Skin epidermis (tissue), 12 donors: ENCODE results near the gene TSPAN18.
A peak's percentile ranks its signal among the peaks of the same experiment; 100 is the strongest.

Source experiments
- H3K27ac ChIP-seq, 21 experiments: fragments of 200-600 bp; sonication (generic) in 11 of 21; one replicate each; pipeline ENCODE4 v1.5.0; 2020; ENCODE audit warnings: mild to moderate bottlenecking in 3 of 21, inconsistent platforms in 2 of 21, moderate library complexity in 2 of 21
- H3K4me3 ChIP-seq, 7 experiments: fragments of 200-600 bp; sonication (generic) in 2 of 7; one replicate each; pipeline ENCODE4 v1.5.0; 2020; ENCODE audit warnings: inconsistent platforms in 2 of 7, mild to moderate bottlenecking in 2 of 7, moderate library complexity in 1 of 7

The TSPAN18 gene

DNA sequence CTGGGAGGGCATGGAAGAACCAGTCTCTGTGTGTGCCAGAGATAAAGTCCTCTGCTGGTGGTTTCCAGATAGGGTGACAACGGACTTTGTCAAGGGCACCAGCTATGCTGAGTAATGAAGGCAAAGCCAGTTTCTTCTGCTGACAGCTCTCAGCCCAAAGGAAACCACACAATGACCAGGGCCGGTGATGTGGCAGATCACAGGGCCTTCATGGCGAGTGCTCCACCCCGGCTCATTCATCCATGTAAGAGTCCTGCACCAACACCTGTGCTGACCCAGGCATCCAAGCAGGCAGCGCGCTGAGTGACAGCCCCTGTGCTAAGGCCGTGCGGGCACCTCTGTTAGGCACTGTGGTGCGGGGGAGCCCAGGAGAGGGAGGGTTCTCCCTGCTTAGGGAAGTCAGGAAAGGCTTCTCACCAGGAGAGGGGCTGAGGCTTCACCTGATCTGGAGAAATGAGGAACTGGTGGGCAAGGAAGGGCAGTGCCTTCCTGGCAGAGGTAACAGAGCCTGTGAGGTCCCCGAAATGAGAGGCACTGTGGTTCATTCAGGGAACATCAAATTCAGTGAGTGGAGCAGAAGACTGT is 190.1 kb downstream of the TSPAN18 start:
- Histone ChIP-seq H3K27ac (no peak overlapping the region), H3K4me3 (no peak overlapping the region)

DNA sequence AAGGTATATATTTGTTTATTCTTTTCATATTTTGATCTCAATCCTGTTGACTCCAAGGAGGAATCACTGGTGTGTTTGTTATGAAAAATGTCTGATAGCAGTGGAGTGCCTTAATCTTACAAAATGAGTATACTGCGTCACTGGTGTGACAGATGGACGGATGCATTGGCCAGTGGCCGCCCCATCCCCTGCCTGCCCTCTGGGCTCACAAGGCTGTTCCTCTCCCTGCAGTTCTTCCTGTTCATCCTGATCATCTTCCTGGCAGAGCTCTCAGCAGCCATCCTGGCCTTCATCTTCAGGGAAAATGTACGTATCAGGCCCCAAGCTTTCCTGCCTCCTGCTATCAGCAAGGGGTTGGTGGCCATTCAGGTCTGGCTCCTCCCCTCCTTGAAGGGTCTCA is 191.0 kb downstream of the TSPAN18 start:
- H3K27ac ChIP-seq: no peak overlapping the region
- no peak overlapping the region for H3K4me3 ChIP-seq

DNA sequence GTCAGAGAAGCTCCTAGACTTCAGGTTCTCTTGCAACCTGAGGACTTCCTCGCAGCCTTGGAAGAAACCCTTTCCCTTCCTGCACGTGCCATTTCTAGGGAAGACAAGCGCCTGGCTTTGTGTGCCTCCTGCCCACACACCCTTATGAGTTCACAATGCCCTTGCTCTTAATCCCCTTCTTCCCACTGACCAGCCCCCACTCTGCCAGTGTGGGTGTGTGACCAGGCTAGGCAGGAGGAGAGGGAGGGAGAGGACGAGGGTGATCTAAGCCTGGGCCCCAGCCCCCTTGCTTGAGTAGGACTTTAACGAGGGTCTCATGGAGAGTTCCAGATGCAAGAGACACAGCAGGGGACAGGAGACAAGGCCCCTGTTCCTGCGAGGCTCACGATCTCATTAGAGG is 193.7 kb downstream of the TSPAN18 start:
- no peak overlapping the region for H3K27ac ChIP-seq
- no peak overlapping the region for H3K4me3 ChIP-seq

DNA sequence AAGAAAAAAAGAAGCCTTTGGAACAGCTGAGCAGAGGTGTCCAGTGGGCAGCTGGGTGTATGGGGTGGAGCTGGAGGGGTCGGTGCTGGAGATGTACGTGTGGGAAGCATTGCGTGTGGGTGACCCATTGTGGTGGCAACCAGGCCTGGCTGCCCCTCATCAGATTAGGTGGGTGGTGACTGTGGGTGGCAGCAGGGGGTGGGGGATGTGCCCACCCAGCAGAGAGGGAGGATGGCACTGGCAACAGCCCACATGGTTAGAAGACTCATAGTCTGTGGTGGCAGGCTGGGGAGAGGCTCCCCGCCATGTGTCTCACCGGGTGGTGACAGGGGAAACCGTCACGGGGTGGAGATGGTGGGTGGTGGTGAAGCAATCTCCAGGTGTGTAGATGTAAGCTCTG is 196.4 kb downstream of the TSPAN18 start:
- Histone ChIP-seq H3K27ac (no peak overlapping the region), H3K4me3 (no peak overlapping the region)

DNA sequence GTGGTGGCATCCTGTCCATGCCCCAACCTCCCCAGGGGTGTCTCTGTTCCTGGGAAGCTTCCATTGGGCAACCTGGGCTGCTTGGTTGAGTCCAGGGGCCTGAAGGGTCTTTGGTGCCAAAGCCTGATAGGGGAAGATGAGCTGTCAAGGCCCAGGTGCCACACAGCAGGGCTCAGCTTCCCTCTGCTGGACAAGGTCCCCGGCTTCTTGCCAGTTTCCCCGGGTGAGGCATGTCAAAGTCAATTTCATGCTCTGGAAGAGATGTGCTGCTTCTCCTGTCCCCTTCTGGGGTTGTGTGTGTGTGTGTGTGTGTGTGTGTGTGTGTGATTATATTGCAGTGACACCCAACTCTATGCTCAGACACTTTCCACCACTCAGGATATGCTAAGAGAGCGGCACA is 197.0 kb downstream of the TSPAN18 start:
- no peak overlapping the region for H3K27ac ChIP-seq
- H3K4me3 ChIP-seq: no peak overlapping the region

DNA sequence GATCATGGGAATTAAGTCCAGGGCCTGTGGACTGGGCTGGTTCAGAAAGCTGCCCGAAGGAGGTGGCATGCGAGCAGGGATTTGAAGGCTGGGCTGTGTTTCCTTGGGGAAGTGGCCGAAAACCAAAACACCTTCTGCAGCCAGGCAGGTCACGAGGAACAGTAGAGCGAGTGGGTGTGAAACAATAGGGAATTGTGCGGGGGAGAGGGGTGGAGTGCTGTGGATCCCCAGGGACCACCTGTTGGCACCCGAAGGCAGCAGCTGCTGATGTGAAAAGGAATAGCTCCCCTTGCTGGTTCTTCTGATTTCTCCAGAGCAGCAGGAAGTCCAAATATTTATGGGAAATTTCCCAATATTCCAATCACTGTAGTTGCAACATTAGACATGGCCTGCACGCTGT is 199.3 kb downstream of the TSPAN18 start:
- Histone ChIP-seq H3K4me3 (no peak overlapping the region), H3K27ac (no peak overlapping the region)

DNA sequence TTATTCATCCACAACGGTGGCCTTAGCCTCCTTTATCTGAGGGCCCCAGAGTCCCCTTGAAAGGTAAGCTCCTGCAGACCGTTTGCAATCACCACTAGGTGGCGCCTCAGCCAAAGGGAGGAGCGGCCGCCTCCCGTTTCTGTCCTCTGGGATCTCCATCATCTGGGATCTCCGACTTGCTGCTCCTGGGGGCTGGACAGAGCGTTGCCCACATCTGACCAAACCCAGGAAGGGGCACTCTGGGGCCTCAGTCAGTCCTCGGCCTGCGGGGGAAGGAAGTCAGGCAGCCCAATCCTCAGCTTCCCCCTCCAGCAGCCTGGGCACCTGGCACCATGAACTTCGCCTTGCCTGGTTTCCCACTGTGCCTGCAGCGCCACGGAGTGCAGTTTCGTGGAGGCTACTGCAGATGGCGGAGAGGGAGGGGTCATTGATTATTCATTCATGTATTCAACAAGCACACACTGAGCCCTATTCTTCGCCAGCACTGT is 200.5 kb downstream of the TSPAN18 start:
- Histone ChIP-seq H3K4me3 (no peak overlapping the region), H3K27ac (no peak overlapping the region)

DNA sequence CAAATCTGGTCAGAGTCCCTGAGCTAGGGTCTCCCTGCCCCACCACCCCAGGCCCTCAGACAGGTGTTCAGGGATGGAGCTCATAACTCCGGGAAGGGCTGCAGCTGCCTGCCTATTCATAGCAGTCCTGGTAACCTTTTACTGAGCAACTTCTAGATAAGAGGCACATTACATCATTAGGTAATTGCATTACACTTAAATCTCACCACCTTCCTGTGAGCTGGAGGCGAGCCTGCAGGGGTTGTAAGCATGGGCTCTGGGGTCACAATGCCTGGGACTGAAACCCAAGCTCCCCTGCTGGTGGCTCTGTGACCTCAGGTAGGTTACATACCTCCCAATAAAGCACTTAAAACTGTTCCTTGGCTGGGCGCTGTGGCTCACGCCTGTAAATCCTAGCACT is 201.4 kb downstream of the TSPAN18 start:
- H3K4me3 ChIP-seq: no peak overlapping the region

DNA sequence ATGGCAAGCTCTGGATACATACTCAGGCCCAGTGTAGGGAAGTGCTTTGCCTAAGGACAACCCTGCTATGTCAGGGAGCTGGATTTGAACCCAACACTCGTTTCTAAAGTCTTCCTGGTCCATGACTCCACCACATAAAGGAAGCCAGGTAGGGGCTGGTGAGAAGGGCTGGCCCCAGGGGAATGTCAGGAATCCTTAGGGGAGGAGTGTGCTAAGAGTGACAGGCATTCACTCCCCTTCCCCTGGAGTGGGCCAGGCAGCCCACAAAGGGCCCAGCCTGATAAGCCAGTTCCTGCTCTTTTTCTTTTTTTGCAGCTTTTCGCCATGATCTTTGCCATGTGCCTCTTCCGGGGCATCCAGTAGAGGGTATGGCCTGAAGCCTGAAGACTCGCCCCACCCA is 202.1 kb downstream of the TSPAN18 start:
- H3K27ac ChIP-seq: no peak overlapping the region
- no peak overlapping the region for H3K4me3 ChIP-seq

More for the DNA sequence above, 201.4 kb downstream of the TSPAN18 start:
- H3K27ac ChIP-seq: no peak overlapping the region

DNA sequence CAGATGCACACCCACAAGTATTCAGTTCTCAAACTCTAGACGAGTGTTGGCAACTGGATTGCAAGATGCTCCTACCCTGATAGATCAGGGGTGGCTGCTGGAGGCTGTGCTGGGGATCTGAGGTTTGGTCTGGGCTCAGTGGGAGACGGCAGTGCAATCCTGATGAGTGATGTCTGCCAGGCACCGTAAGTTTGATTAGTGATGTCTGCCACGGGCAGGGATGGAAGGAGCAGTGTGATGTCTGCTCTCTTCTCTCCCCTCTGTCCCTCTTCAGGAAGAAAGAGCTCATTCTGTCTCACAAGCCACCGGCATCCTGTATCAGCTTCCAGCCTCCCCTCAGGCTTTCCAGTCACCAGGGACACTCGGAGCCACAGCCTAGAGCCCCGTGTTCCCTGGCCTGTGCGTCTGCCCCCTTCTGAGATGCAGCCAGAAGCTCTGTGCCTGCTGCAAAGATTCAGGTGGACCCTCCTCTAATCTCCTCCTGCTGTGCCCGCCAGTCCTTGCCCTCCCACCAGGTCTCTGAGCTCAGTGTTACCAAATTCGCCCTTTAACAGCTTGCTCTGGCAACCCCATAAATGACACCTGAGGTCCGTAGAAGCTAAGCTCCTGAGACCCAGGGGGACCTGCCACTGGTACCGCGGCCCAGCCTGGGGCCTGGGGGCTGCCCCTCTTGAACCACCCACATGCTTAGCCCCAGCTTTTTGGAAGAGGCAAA is 204.0 kb downstream of the TSPAN18 start:
- Histone ChIP-seq H3K4me3 (no peak overlapping the region), H3K27ac (no peak overlapping the region)

DNA sequence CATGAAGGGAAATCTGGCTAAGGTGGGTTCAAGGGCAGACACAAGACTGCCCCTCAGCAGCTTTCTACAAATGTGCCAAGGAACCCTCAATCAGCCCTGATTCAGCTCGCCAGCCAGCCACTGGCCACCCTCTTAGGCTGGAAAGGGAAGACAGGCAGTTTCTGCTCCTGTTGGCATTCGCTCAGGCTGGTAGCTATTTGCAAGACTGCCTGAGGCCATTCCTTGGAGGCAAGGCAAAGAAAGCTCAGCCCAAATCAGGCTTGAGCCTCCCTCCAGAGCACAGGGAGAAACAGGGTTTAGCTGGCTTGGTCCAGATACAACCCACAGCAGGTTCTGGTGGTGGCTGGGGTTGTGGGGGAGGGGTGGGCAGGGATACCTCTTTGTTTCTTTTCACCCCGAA is 204.7 kb downstream of the TSPAN18 start:
- H3K27ac ChIP-seq: no peak overlapping the region
- no peak overlapping the region for H3K4me3 ChIP-seq

DNA sequence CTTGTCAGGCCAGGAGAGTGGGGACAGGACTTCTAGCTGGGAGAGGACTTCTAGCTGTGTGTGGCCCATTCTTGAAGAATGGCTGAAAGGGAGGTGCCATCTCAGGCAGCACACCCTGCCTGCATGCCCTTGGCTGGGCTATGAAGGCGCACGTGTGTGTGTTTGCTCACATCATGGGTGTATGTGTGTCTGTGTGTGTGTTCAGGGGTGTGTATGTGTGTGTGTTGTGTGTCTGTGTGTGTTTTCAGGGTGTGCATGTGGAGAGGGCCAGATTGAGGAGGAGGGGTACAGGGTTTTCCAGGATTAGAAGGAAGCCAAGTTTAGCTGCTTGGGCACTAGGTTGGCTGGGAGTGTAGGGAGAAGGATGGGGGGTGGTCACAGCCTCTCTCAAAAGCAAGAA is 207.3 kb downstream of the TSPAN18 start:
- no peak overlapping the region for H3K27ac ChIP-seq
- no peak overlapping the region for H3K4me3 ChIP-seq

DNA sequence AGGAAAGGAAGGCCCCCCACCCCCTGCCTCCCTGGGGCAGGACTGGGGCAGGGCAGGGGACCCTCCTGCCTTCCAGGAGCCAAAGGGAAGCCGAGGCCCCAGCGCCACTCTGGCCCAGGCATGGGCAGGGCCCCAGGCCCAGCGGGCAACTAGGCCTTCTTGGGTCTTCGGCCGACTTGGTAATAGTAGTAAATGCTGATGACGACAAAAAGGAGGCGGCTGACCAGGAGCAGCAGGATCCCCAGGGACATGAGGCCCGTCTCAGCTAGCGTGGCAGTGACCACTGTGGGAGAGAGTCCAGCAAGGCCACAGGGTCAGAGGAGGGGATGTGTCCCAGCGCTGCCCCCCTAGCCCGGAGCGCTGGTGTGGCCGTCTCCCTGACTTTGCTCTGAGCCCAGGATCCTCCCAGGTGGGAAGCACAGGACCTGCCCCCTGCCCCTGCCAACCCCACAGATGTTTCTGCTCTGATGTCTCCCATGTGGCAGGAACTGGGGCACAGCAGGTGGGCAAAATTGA is 208.0 kb downstream of the TSPAN18 start:
- no peak overlapping the region for H3K4me3 ChIP-seq
- no peak overlapping the region for H3K27ac ChIP-seq

DNA sequence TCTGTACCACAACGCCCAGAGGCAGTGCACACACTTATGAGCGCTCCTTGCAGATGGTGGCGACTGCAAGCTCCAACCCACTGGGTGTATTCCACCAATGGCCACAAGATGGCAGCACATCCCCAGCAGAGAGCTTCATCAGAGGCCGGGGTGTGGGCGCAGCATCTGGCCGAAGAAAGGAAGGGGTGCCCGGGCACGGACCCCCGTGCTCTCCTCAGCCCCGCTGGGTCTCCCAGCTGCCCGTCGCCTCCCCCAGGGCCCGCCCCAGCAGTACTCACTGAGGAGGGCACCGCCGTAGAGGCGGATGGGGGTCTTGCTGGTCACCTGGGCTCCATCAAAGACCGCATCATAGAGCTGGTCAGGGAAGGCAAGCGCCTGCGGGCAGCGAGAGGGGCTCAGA is 209.8 kb downstream of the TSPAN18 start:
- no peak overlapping the region for H3K4me3 ChIP-seq
- H3K27ac ChIP-seq: no peak overlapping the region

DNA sequence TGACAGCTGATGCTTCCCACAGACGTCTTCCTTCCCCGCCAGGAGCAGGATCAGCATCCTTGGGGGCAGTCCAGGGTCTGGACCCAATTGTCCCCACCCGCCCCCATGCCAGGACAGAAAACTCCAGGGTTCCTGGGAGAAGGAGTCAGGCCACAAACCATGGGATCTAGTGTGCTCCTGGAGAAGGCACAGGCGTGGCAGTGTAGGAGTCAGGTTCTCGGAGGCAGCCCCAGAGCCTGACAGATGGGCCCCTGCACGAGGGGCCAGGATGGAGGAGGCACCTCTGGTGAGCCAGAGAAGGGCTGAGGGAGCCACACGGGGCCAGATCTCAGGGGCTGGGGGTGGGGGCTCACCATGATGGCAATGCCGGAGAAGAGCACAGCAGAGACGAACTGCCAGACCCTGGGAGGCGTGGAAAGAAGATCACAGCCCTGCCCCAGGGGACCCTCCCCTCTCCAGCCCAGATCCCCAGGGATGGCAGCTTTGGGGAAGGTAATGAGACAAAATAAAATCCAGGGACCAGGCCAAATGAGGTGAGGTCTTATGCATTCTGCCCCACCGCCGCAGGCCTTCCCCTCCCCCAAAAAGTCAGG is 210.3 kb downstream of the TSPAN18 start:
- Histone ChIP-seq H3K27ac (no peak overlapping the region), H3K4me3 (no peak overlapping the region)

DNA sequence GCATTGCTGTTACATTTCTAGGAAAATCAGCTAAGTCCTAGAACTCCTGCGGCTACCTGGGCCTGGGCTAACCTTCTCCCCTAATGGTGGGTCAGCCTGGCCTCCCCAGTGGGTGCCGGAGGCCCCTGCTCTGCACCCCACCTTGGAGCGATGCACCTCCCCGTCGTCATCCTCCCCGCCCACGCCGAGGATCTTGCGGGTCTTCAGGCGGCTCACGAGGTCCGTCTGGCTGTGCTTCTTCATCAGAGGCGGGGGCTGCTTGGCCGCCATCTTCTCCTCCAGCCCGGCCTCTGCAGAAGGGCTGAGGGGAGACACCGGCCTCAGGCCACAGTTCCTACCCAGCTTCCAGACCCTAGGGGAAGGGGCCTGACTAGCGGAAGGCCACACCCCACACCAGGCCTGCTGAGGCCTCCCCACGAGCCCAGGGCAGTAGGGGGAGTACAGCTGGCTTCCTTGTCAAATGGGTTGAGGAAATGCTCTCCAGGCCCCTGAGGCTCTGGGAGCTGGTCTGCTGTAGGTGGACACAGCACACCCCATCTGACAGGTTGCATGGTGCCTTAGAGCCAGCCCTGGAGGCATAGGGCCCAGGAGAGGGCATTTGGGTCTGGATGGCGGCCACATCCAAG is 211.4 kb downstream of the TSPAN18 start:
- H3K27ac ChIP-seq: no peak overlapping the region
- no peak overlapping the region for H3K4me3 ChIP-seq

DNA sequence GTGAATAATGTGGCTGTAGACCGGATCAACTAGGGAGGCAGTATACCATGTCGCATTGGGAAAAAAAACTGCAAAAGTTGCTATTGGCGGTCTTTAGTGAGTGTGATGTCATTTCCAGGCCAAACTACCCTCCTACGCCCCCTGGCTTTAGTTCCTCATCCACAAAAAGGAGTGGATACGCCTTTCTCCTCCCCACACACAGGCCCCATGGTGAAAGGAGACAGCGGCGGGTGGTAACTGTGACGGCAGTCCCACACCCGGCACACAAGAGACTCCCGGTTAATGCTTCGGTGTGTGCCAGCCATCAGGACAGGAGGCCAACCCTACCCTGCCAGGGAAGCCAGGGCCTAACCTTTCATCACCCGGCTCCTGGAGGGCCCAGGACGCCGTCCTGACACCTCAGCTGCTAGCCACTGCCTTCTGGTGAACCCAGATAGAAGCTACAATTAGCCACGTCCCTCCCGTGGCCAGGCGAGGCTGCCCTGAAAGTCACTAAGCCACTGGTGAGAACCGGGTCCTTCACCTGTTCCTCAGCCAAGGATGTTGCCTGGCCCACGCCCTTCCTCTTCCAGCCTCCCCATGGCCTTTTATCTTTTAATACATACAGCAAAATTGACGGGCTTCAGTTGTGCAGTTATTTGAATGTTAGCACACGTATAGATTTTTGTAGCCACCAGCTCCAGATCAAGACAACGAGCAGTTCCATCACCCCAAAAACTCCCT is 213.1 kb downstream of the TSPAN18 start:
- Histone ChIP-seq H3K4me3 (no peak overlapping the region), H3K27ac (peak overlapping the region in 3 of 21 experiments; percentile 46 to 69 (median 51))

DNA sequence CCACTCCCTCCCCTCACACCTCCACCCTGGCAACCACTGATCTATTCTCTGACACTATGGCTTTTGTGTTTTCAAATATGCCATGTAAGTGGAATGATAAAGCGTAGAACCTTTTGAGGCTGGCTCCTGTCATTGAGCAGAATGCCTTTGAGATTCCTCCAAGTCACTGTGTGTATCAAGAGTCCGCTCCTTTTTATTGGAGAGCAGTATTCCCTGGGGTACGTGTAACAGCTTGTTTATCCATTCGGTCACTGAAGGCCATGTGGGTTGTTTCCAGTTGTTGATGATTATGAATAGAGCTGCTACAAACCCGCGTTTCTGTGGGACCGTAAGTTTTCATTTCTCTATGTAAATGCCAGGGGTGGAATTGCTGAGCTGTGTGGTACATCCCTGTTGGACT is 213.6 kb downstream of the TSPAN18 start:
- Histone ChIP-seq H3K4me3 (no peak overlapping the region), H3K27ac (peak overlapping the region in 1 of 21 experiments; percentile 38)

DNA sequence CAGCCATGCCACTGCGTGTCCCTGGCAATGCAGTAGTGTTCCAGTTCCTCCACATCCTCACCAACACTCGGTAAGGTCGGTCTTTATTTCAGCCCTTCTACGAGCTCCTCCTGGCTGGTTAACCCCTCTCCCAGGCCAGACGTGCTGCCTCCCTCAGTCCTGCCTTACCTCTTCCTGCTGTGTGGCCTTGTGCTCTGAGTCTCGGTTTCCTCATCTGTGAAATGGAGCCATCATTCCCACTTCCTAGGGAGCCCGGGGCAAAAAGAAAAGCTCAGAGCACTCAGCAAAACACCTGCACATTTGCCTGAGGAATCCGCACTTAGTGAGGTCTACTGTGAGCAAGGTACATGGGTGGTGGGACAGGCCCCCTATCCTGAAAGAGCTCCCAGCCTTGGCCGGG is 214.1 kb downstream of the TSPAN18 start:
- H3K27ac ChIP-seq: peak overlapping the region in 2 of 21 experiments; percentile 27 to 38
- no peak overlapping the region for H3K4me3 ChIP-seq
